ENCODE data around the gene CMTM3.
"Not testable (repeated sequence)": the region's sequence is repeated elsewhere in the genome, so short reads cannot be mapped to it uniquely, and the experiment has no call there.

The CMTM3 gene, protein sequence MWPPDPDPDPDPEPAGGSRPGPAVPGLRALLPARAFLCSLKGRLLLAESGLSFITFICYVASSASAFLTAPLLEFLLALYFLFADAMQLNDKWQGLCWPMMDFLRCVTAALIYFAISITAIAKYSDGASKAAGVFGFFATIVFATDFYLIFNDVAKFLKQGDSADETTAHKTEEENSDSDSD
- total RNA-seq = 57.8 to 124 (median 62.6) reads per million in 9 experiments

GRCh38 chr16:66604376-66605176, at the start of gene CMTM3:
Gene CMTM3 (plus strand): TSS chr16:66604704. CDS start chr16:66604806, 102 bp downstream.
- Mint-ChIP-seq H3K27me3 (no peaks in the 10 kb centered on the region), H3K36me3 (ENCODE audit: insufficient read depth) (peaks cover 29% of the 10 kb centered on the region), H3K9me3 (no peaks in the 10 kb centered on the region), H3K27ac (peak within 1 kb of the TSS; percentile 80 to 90), H3K4me1 (ENCODE audit: low read depth in 2 of 2) (peaks cover 31 to 42% of the 10 kb centered on the region in 2 donors), H3K4me3 (peak within 1 kb of the TSS; percentile 88)
- DNase-seq (peak; percentile 62 to 75 (median 69)), ATAC-seq (replicated peaks) (peak; percentile 53)

GRCh38 chr16:66560107-66560506, 44.4 kb upstream of the CMTM3 start:
- H3K27ac Mint-ChIP-seq = peak overlapping the region; percentile 16 to 71
- H3K4me1 Mint-ChIP-seq (ENCODE audit: low read depth in 2 of 2) = peaks cover 69 to 79% of the 10 kb centered on the region in 2 donors
- DNase-seq (no peak), ATAC-seq (replicated peaks) (no peak)
- H3K36me3 Mint-ChIP-seq (ENCODE audit: insufficient read depth) = peaks cover 33% of the 10 kb centered on the region
- H3K9me3 Mint-ChIP-seq = no peaks in the 10 kb centered on the region
- H3K27me3 Mint-ChIP-seq = no peaks in the 10 kb centered on the region
- H3K4me3 Mint-ChIP-seq = peak overlapping the region; percentile 7 to 67

GRCh38 chr16:66561381-66562080, 43.0 kb upstream of the CMTM3 start:
- H3K27ac Mint-ChIP-seq = peak overlapping the region; percentile 16 to 71
- peak; percentile 63 for ATAC-seq (replicated peaks)
- no peaks in the 10 kb centered on the region for H3K9me3 Mint-ChIP-seq
- DNase-seq = no peak
- no peaks in the 10 kb centered on the region for H3K27me3 Mint-ChIP-seq
- H3K36me3 Mint-ChIP-seq (ENCODE audit: insufficient read depth) = peaks cover 43% of the 10 kb centered on the region
- H3K4me3 Mint-ChIP-seq = peak overlapping the region; percentile 41 to 67
- H3K4me1 Mint-ChIP-seq (ENCODE audit: low read depth in 2 of 2) = peaks cover 57 to 71% of the 10 kb centered on the region in 2 donors

DNA sequence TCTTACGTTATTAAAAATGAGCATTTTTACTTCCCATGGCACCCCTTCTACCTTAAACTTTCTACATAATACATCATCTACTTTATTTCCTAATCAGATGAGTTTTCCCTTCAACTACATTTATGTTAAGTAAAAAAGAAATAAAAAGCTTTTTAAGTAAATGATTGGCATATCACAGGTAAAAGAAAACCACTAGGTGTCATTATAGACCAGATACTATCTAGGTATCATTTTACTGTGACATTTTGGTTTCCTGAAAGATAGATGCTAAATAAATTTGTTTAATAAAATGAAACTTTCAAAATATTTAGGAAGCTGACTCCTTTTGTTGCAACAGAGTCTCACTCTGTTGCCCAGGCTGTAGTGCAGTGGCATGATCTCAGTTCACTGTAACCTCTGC, 42.1 kb upstream of the CMTM3 start:
- peak overlapping the region; percentile 41 to 67 for H3K4me3 Mint-ChIP-seq
- H3K27ac Mint-ChIP-seq = peak overlapping the region; percentile 16 to 71
- H3K4me1 Mint-ChIP-seq (ENCODE audit: low read depth in 2 of 2) = peaks cover 54 to 70% of the 10 kb centered on the region in 2 donors
- H3K27me3 Mint-ChIP-seq = no peaks in the 10 kb centered on the region
- H3K36me3 Mint-ChIP-seq (ENCODE audit: insufficient read depth) = peaks cover 49% of the 10 kb centered on the region
- ATAC-seq (replicated peaks) (peak; percentile 63), DNase-seq (no peak)
- H3K9me3 Mint-ChIP-seq = no peaks in the 10 kb centered on the region

DNA sequence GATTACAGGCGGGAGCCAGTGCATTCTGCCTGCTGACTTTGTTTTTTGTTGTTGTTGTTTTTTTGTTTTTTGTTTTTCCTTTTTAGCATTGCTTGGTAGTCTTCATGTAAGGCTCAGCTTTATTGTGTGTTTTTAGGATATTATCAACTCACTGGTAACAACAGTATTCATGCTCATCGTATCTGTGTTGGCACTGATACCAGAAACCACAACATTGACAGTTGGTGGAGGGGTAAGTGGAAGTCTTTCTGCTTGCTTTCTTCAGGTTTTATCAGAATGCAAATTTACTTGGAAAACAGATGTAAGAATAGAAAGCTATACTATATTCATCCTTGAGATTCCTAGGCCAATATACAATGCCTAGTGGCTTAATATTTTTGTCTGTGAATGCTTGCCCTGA, 41.5 kb upstream of the CMTM3 start:
- Mint-ChIP-seq H3K4me1 (ENCODE audit: low read depth in 2 of 2) (peaks cover 52 to 66% of the 10 kb centered on the region in 2 donors), H3K27ac (peak overlapping the region; percentile 16 to 71), H3K9me3 (no peaks in the 10 kb centered on the region), H3K36me3 (ENCODE audit: insufficient read depth) (peaks cover 49% of the 10 kb centered on the region), H3K4me3 (peak overlapping the region; percentile 41 to 67), H3K27me3 (no peaks in the 10 kb centered on the region)
- DNase-seq (no peak), ATAC-seq (replicated peaks) (peak; percentile 31)

DNA sequence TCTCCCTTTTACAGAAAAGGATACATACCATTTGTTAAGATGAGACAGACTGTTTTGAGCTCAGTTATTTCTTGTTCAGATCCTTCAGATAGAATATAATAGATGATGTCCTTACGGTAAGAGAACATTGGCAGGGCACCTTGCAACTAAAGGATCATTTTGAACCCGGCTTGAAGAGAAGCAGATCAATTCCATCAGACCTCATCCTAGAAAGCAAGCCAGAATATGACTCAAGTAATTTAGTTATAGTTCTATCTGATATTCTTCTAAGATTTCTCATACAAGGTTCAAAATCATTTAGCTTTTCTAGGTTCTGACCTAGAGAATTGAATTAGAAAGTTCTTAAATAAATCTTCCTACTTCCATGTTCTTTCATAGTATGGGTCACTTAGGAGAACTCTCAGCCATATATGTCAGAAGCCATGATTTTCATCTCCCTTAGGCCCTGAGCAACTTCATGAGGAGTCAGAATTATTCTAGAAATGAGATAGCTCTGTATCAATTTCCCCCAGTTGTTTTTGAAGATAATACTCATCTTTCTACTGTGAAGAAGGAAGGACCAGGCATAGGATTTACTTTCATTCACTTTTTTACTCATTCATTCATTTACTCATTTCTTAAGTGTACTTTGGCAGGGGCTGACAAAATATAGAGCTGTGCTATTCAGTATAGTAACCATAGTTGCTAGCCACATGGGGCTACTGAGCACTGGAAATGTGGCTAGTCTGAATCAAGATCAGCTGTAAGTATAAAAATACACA, 40.8 kb upstream of the CMTM3 start:
- Mint-ChIP-seq H3K27ac (peak overlapping the region; percentile 16 to 71), H3K4me1 (ENCODE audit: low read depth in 2 of 2) (peaks cover 46 to 60% of the 10 kb centered on the region in 2 donors), H3K27me3 (no peaks in the 10 kb centered on the region), H3K36me3 (ENCODE audit: insufficient read depth) (peaks cover 48% of the 10 kb centered on the region), H3K9me3 (no peaks in the 10 kb centered on the region), H3K4me3 (peak overlapping the region in 1 of 2 donors; percentile 67)
- ATAC-seq (replicated peaks) = no peak
- no peak for DNase-seq

DNA sequence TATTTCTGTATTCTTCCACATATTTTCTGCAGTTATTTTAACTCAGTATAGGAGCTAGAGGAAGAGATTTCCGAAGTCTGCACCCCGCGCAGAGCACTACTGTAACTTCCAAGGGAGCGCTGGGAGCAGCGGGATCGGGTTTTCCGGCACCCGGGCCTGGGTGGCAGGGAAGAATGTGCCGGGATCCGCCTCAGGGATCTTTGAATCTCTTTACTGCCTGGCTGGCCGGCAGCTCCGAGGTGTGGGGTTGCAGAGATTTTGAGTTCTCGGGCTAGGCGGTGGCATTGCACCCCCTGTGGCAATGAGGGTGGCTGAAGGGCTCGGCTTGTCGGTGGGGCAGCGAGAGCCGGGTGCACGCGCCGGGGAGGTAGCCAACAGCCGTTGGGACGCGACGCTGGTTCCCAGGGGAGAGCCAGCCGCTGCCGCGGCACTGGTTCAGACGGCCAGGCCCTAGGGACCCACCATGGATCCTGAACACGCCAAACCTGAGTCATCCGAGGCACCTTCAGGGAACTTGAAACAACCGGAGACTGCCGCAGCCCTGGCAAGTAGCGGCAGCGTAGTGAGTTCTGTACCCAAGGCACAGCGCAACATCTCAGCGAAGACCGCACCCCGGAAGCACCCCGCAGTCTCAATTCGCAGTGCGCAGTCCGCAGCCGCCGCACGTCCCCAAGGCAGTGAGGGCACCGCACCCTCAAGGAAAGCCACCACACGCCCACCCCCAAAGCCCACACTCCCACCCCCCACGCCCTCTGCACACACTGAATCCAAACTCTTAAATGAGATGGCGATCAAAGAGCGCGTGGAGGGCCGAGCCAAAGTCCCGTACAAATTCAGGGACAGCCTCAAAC, 38.2 kb upstream of the CMTM3 start, which contains the start of gene CMTM1:
Gene CMTM1 (plus strand): TSS at position 389 of the 851 bp plus-strand sequence. CDS start 75 bp downstream, at position 464.
- Mint-ChIP-seq H3K36me3 (ENCODE audit: insufficient read depth) (peaks cover 50% of the 10 kb centered on the region), H3K27me3 (no peaks in the 10 kb centered on the region), H3K4me3 (no peak within 1 kb of the TSS), H3K9me3 (no peaks in the 10 kb centered on the region), H3K27ac (peak within 1 kb of the TSS; percentile 51 to 77), H3K4me1 (ENCODE audit: low read depth in 2 of 2) (peaks cover 30 to 40% of the 10 kb centered on the region in 2 donors)
- ATAC-seq (replicated peaks) (no peak), DNase-seq (no peak)

DNA sequence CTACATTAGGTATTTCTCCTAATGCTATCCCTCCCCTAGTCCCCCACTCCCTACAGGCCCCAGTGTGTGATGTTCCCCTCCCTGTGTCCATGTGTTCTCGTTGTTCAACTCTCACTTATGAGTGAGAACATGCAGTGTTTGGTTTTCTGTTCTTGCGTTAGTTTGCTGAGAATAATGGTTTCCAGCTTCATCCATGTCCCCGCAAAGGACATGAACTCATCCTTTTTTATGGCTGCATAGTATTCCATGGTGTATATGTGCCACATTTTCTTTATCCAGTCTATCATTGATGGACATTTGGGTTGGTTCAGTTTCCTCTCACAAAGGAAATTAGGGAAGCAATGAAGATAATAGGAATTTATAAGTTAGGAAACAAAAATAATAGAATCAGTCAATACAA, 37.2 kb upstream of the CMTM3 start:
- not testable (repeated sequence) for H3K27ac Mint-ChIP-seq; DNase-seq; H3K9me3 Mint-ChIP-seq; H3K27me3 Mint-ChIP-seq; ATAC-seq (replicated peaks); H3K4me3 Mint-ChIP-seq
- Mint-ChIP-seq H3K36me3 (ENCODE audit: insufficient read depth) (peaks cover 50% of the 10 kb centered on the region), H3K4me1 (ENCODE audit: low read depth in 2 of 2) (peaks cover 31 to 34% of the 10 kb centered on the region in 2 donors)

GRCh38 chr16:66568355-66568754, 36.1 kb upstream of the CMTM3 start:
- Mint-ChIP-seq H3K27me3 (no peaks in the 10 kb centered on the region), H3K36me3 (ENCODE audit: insufficient read depth) (peaks cover 50% of the 10 kb centered on the region), H3K9me3 (no peaks in the 10 kb centered on the region), H3K27ac (peak overlapping the region in 1 of 2 donors; percentile 73), H3K4me3 (no peak overlapping the region), H3K4me1 (ENCODE audit: low read depth in 2 of 2) (peaks cover 24 to 27% of the 10 kb centered on the region in 2 donors)
- ATAC-seq (replicated peaks) (no peak), DNase-seq (no peak)

DNA sequence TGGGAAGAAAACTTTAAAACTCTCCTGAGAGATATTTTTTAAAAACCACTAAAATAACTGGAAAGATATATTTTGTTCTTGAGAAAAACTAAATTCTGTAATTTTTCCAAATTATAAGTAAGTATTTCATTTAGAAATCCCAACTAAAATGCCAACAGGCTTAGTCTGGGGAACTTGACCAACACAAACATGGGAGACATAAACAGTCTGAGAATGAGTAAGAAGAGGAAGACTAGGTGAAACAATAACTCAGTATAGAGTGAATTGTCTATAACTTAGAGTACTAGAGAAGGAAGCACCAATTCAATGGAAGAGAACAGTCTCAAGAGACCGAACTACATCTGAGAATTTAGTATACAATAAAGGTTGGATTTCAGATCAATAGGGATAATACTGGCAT, 35.4 kb upstream of the CMTM3 start:
- Mint-ChIP-seq H3K9me3 (no peaks in the 10 kb centered on the region), H3K27me3 (no peaks in the 10 kb centered on the region), H3K4me3 (no peak overlapping the region), H3K4me1 (ENCODE audit: low read depth in 2 of 2) (peaks cover 19 to 23% of the 10 kb centered on the region in 2 donors), H3K36me3 (ENCODE audit: insufficient read depth) (peaks cover 47% of the 10 kb centered on the region), H3K27ac (peak overlapping the region; percentile 65 to 89)
- no peak for DNase-seq
- no peak for ATAC-seq (replicated peaks)

DNA sequence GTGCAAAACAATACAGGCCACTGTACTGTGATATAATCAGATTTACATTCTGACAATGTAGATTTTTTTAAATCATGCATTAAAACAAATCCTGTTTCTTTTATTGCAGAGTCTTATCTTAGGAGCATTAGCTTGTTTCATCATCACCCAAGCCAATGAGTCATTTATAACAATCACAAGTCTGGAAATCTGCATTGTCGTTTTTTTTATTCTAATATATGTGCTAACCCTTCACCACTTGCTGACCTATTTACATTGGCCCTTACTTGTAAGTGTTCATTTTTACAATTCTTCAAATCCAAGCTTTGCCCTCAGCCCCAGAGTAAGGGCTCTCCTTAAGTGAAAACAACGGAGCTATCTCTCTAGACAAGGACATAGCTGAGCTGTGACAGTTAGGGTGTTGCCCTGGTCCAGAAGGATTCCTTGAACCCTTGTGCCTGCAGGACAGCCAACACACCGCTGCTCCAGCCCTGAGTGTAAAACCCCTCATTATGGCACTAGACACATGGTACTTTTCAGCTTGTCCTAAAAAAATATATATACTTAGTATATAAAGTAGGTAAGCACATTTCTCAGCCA, 34.6 kb upstream of the CMTM3 start:
- Mint-ChIP-seq H3K36me3 (ENCODE audit: insufficient read depth) (peaks cover 39% of the 10 kb centered on the region), H3K9me3 (no peaks in the 10 kb centered on the region), H3K4me3 (no peak overlapping the region), H3K4me1 (ENCODE audit: low read depth in 2 of 2) (peaks cover 22 to 26% of the 10 kb centered on the region in 2 donors), H3K27ac (peak overlapping the region; percentile 65 to 89), H3K27me3 (no peaks in the 10 kb centered on the region)
- DNase-seq (no peak), ATAC-seq (replicated peaks) (peak; percentile 41)

GRCh38 chr16:66572356-66572755, 32.1 kb upstream of the CMTM3 start:
- H3K4me1 Mint-ChIP-seq (ENCODE audit: low read depth in 2 of 2) = peaks cover 21% of the 10 kb centered on the region in 2 donors
- peak overlapping the region; percentile 78 to 89 for H3K27ac Mint-ChIP-seq
- H3K9me3 Mint-ChIP-seq = no peaks in the 10 kb centered on the region
- no peaks in the 10 kb centered on the region for H3K27me3 Mint-ChIP-seq
- peaks cover 18% of the 10 kb centered on the region for H3K36me3 Mint-ChIP-seq (ENCODE audit: insufficient read depth)
- DNase-seq (no peak), ATAC-seq (replicated peaks) (no peak)
- no peak overlapping the region for H3K4me3 Mint-ChIP-seq
